Activated CD8-positive, alpha-beta memory T cell treated with anti-CD3 and anti-CD28 coated beads for 1 hour (primary cell): ENCODE data around the gene PAQR8.
A peak's percentile ranks its signal among the peaks of the same experiment; 100 is the strongest.
"Not testable (repeated sequence)": the region's sequence is repeated elsewhere in the genome, so short reads cannot be mapped to it uniquely, and the experiment has no call there.

Experiments used
- DNase-seq, 2 donors: peaks; one replicate each; pipeline ENCODE4 v3.0.0-alpha.2; 2020; ENCODE audit warnings: low read depth in 1 of 2; ENCODE audit errors: extremely low read depth in 1 of 2

PAQR8 gene

GRCh38 chr6:52405243-52405642 lies 43.3 kb downstream of the PAQR8 start:
- no peak for DNase-seq

GRCh38 chr6:52407467-52407866 lies 45.5 kb downstream of the PAQR8 start:
- no peak for DNase-seq

- DNase-seq = no peak
Observed at GRCh38 chr6:52409499-52409898, 47.5 kb downstream of the PAQR8 start.

GRCh38 chr6:52410979-52411378 lies 49.0 kb downstream of the PAQR8 start:
- DNase-seq = no peak

- no peak for DNase-seq
Observed at GRCh38 chr6:52411911-52412310, 50.0 kb downstream of the PAQR8 start.

- no peak for DNase-seq
Observed at GRCh38 chr6:52415333-52415732, 53.4 kb downstream of the PAQR8 start.

GRCh38 chr6:52415917-52416628 lies 54.1 kb downstream of the PAQR8 start:
- DNase-seq = no peak

- no peak for DNase-seq
Observed at GRCh38 chr6:52416629-52417151, 54.7 kb downstream of the PAQR8 start.

GRCh38 chr6:52417675-52418111 lies 55.7 kb downstream of the PAQR8 start:
- no peak for DNase-seq

- no peak for DNase-seq
Observed at GRCh38 chr6:52418606-52419005, 56.7 kb downstream of the PAQR8 start.

GRCh38 chr6:52419809-52420667 lies 58.1 kb downstream of the PAQR8 start, which contains the start of gene EFHC1:
TSS of gene EFHC1 (plus strand) at chr6:52420342. CDS start at chr6:52420411, 69 bp downstream.
- peak; percentile 93 to 98 for DNase-seq

GRCh38 chr6:52420668-52421358 lies 58.9 kb downstream of the PAQR8 start:
- no peak for DNase-seq

- DNase-seq = no peak
Observed at GRCh38 chr6:52422156-52422555, 60.2 kb downstream of the PAQR8 start.

- DNase-seq = no peak
Observed at GRCh38 chr6:52423448-52423847, 61.5 kb downstream of the PAQR8 start.

- no peak for DNase-seq
Observed at GRCh38 chr6:52423971-52424381, 62.0 kb downstream of the PAQR8 start.

GRCh38 chr6:52424513-52424912 lies 62.6 kb downstream of the PAQR8 start:
- no peak for DNase-seq

GRCh38 chr6:52426667-52427066 lies 64.7 kb downstream of the PAQR8 start:
- no peak for DNase-seq

- not testable (repeated sequence) for DNase-seq
Observed at GRCh38 chr6:52433294-52433693, 71.3 kb downstream of the PAQR8 start.

GRCh38 chr6:52435345-52435744 lies 73.4 kb downstream of the PAQR8 start:
- DNase-seq = no peak

GRCh38 chr6:52438926-52439325 lies 77.0 kb downstream of the PAQR8 start:
- DNase-seq = no peak

GRCh38 chr6:52454556-52454955 lies 92.6 kb downstream of the PAQR8 start:
- DNase-seq = no peak
